Vagina (tissue), 2 donors: Measurements from ENCODE around the gene STIM2.

Source experiments
- CTCF ChIP-seq, 3 experiments: fragments of 450-650 bp in 2 of 3; fragments of 200-600 bp in 1 of 3; sonication (generic) in 1 of 3; IDR thresholded peaks; one replicate each; pipeline ENCODE4 v1.5.1; 2017 to 2019; ENCODE audit warnings: antibody characterized with exemption in 3 of 3, mild to moderate bottlenecking in 2 of 3, moderate library complexity in 2 of 3
- POLR2A ChIP-seq, 2 donors: fragments of 450-650 bp; IDR thresholded peaks; one replicate each; pipeline ENCODE4 v1.6.1; 2017; ENCODE audit warnings: antibody characterized with exemption in 2 of 2, mild to moderate bottlenecking in 2 of 2, moderate library complexity in 2 of 2

DNA sequence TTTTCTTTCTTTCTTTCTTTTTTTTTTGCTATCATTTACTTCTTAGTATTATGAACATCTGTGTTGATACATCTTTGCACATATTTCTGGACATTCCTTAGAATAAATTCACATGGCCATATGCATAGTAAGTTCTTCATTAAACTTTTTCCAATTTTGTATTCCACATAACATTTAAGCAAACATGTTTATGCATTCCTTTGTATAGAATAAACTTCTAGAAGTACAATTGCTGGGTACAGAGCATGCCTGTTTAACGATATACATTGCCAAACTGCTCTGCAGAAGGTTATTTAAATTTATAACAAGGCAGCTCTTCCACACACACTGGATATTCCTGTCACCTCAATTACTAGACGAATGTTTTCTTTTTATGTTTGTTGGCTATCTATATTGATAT lies 36.0 kb upstream of the STIM2 start:
- no peak for TF ChIP-seq CTCF (IDR thresholded peaks at IDR 0.05)
- no peak for TF ChIP-seq POLR2A (IDR thresholded peaks at IDR 0.05)
